Measurements from ENCODE around the gene CNBP. TPM values are rescaled to one million over a fixed set of nuclear protein-coding genes. Genes with fewer than 3 reads are reported as not detected.
A peak's percentile ranks its signal among the peaks of the same experiment; 100 is the strongest.

CNBP gene
- total and polyA plus RNA-seq, 2 of the 13 experiments (the other 11 are each of a cell fraction or from before 2014, with no cell fraction given), result 282 to 354 TPM

DNA sequence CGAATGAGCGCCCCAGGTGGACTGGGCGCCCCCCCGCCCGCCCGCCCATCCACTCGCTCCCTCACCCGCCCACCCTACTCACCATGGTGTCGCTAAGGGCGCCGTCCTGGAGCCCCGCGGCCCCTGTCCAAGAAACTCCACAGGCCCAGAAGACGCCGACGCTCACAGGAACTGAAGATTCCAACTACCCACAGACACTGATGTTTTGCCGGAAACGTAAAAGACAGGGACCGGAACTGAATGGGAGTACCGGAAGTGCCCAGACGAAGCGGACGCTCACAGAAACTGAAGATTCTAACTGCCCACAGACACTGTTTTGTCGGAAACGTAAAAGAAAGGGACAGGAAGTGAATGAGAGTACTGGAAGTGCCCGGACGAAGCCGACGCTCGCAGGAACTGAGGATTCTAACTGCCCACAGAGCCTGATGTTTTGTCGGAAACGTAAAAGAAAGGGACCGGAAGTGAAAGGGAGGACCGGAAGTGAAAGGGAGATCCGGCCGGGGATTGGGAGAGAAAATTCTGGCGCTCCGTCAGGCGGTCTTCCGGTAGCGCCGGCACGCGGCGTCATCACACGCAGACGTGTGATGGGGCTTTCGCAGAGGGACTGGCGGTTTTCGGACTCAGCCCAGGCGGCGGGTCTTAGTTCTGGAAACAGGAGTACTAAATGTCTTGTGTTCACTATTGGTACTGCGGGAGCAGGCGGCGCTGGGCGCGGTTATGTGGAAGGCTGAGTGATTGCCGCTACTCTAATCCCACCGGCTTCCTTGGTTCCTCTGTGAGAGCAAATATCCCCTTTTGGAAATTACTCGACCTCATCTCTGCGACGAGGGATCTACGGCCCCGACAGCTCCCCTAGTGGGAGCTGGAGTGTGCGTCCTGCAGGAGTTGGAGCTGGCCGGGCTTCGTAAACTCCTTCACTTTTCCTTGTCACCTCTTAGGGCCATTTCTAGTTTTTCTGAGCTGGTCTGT, 22.5 kb downstream of the CNBP start, which contains the start of gene ISY1 (continued):
- TF ChIP-seq, protein P1, sequence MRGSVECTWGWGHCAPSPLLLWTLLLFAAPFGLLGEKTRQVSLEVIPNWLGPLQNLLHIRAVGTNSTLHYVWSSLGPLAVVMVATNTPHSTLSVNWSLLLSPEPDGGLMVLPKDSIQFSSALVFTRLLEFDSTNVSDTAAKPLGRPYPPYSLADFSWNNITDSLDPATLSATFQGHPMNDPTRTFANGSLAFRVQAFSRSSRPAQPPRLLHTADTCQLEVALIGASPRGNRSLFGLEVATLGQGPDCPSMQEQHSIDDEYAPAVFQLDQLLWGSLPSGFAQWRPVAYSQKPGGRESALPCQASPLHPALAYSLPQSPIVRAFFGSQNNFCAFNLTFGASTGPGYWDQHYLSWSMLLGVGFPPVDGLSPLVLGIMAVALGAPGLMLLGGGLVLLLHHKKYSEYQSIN (CRISPR knock-in tag; IDR thresholded peaks at IDR 0.05; ENCODE audit: borderline replicate concordance), result peak; percentile 25; the same call in 1 of the 2 replicates
- TF ChIP-seq ZNF264 (CRISPR knock-in tag; IDR thresholded peaks at IDR 0.05) (peak; percentile 49; the same call in 1 of the 2 replicates), ZNF430 (CRISPR knock-in tag; IDR thresholded peaks at IDR 0.05) (peak; percentile 69; the same call in 1 of the 2 replicates), ZBTB39 (CRISPR knock-in tag; IDR thresholded peaks at IDR 0.05) (no peak), SMYD3 (CRISPR knock-in tag; IDR thresholded peaks at IDR 0.05) (peak; percentile 71; the same call in 1 of the 2 replicates), GTF3A (CRISPR knock-in tag; conservative IDR thresholded peaks at IDR 0.05) (no peak), ZSCAN21 (CRISPR knock-in tag; IDR thresholded peaks at IDR 0.05; ENCODE audit: borderline replicate concordance) (no peak), DMAP1 (CRISPR knock-in tag; IDR thresholded peaks at IDR 0.05) (peak; percentile 70; the same call in 1 of the 2 replicates), NRL (CRISPR knock-in tag; IDR thresholded peaks at IDR 0.05; ENCODE audit: borderline replicate concordance) (peak; percentile 80; the same call in 1 of the 2 replicates), CSRNP2 (CRISPR knock-in tag; conservative IDR thresholded peaks at IDR 0.05; ENCODE audit: low read depth) (no peak), SUZ12 (IDR thresholded peaks at IDR 0.05; ENCODE audit: low read depth, low read length) (no peak), NR1H2 (CRISPR knock-in tag; IDR thresholded peaks at IDR 0.05; ENCODE audit: borderline replicate concordance, low read depth) (no peak), ZNF674 (CRISPR knock-in tag; IDR thresholded peaks at IDR 0.05; ENCODE audit: low read depth) (no peak), ZNF550 (CRISPR knock-in tag; IDR thresholded peaks at IDR 0.05; ENCODE audit: borderline replicate concordance) (no peak), ADNP (CRISPR knock-in tag; IDR thresholded peaks at IDR 0.05) (no peak), ZNF619 (CRISPR knock-in tag; IDR thresholded peaks at IDR 0.05) (no peak)
- TF ChIP-seq, protein P2, sequence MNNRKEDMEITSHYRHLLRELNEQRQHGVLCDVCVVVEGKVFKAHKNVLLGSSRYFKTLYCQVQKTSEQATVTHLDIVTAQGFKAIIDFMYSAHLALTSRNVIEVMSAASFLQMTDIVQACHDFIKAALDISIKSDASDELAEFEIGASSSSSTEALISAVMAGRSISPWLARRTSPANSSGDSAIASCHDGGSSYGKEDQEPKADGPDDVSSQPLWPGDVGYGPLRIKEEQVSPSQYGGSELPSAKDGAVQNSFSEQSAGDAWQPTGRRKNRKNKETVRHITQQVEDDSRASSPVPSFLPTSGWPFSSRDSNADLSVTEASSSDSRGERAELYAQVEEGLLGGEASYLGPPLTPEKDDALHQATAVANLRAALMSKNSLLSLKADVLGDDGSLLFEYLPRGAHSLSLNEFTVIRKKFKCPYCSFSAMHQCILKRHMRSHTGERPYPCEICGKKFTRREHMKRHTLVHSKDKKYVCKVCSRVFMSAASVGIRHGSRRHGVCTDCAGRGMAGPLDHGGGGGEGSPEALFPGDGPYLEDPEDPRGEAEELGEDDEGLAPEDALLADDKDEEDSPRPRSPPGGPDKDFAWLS (CRISPR knock-in tag; IDR thresholded peaks at IDR 0.05; ENCODE audit: borderline replicate concordance), result no peak
- TF ChIP-seq, protein P3, sequence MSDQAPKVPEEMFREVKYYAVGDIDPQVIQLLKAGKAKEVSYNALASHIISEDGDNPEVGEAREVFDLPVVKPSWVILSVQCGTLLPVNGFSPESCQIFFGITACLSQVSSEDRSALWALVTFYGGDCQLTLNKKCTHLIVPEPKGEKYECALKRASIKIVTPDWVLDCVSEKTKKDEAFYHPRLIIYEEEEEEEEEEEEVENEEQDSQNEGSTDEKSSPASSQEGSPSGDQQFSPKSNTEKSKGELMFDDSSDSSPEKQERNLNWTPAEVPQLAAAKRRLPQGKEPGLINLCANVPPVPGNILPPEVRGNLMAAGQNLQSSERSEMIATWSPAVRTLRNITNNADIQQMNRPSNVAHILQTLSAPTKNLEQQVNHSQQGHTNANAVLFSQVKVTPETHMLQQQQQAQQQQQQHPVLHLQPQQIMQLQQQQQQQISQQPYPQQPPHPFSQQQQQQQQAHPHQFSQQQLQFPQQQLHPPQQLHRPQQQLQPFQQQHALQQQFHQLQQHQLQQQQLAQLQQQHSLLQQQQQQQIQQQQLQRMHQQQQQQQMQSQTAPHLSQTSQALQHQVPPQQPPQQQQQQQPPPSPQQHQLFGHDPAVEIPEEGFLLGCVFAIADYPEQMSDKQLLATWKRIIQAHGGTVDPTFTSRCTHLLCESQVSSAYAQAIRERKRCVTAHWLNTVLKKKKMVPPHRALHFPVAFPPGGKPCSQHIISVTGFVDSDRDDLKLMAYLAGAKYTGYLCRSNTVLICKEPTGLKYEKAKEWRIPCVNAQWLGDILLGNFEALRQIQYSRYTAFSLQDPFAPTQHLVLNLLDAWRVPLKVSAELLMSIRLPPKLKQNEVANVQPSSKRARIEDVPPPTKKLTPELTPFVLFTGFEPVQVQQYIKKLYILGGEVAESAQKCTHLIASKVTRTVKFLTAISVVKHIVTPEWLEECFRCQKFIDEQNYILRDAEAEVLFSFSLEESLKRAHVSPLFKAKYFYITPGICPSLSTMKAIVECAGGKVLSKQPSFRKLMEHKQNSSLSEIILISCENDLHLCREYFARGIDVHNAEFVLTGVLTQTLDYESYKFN (CRISPR knock-in tag; conservative IDR thresholded peaks at IDR 0.05), result peak; percentile 47; the same call in 1 of the 2 replicates

All from HepG2 (cell line).